GM19099 (cell line): ENCODE results near the gene TBCA.

Experiments
- POLR2A ChIP-seq: IDR thresholded peaks from 3 replicates; pipeline ENCODE4 v1.6.1; 2011; ENCODE audit warnings: low read depth; ENCODE audit not compliant: insufficient read length; ENCODE audit errors: extremely low read depth

Gene TBCA

GRCh38 chr5:77683171-77683732 is 92.9 kb downstream of the TBCA start:
- TF ChIP-seq POLR2A, result no peak

GRCh38 chr5:77670526-77670925 is 105.6 kb downstream of the TBCA start:
- TF ChIP-seq POLR2A, result no peak

DNA sequence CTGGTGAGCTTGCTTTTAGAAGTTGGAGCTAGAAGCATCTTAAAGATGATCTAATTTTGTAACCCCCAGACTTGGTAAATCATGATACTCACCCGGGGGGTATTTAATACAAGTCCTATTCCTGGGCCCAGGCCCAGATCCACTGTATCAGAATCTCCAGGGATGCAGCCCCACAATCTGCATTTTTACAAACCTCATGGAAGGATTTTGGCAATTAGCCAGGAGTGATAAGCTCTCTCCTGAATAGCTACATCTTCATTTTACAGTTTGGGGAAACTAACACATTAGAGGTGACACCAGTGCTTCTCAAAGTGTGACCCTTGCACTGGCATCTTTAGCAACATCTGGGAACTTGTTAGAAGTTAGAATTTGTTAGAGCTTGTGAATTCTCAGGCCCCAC is 106.5 kb downstream of the TBCA start:
- no peak for TF ChIP-seq POLR2A

- TF ChIP-seq POLR2A, result no peak
These were observed 112.9 kb downstream of the TBCA start for GRCh38 chr5:77663090-77663863.

- TF ChIP-seq POLR2A, result no peak
These were observed 113.5 kb downstream of the TBCA start for GRCh38 chr5:77662635-77663034.

- no peak for TF ChIP-seq POLR2A
These were observed 117.5 kb downstream of the TBCA start for GRCh38 chr5:77658662-77659061.

- TF ChIP-seq POLR2A, result no peak
These were observed 124.8 kb downstream of the TBCA start for GRCh38 chr5:77651343-77651742.

- TF ChIP-seq POLR2A, result no peak
These were observed 125.5 kb downstream of the TBCA start for GRCh38 chr5:77650686-77651085.

- TF ChIP-seq POLR2A, result no peak
These were observed 126.4 kb downstream of the TBCA start for GRCh38 chr5:77649776-77650175.

- no peak for TF ChIP-seq POLR2A
These were observed 130.0 kb downstream of the TBCA start for GRCh38 chr5:77645995-77646639.

DNA sequence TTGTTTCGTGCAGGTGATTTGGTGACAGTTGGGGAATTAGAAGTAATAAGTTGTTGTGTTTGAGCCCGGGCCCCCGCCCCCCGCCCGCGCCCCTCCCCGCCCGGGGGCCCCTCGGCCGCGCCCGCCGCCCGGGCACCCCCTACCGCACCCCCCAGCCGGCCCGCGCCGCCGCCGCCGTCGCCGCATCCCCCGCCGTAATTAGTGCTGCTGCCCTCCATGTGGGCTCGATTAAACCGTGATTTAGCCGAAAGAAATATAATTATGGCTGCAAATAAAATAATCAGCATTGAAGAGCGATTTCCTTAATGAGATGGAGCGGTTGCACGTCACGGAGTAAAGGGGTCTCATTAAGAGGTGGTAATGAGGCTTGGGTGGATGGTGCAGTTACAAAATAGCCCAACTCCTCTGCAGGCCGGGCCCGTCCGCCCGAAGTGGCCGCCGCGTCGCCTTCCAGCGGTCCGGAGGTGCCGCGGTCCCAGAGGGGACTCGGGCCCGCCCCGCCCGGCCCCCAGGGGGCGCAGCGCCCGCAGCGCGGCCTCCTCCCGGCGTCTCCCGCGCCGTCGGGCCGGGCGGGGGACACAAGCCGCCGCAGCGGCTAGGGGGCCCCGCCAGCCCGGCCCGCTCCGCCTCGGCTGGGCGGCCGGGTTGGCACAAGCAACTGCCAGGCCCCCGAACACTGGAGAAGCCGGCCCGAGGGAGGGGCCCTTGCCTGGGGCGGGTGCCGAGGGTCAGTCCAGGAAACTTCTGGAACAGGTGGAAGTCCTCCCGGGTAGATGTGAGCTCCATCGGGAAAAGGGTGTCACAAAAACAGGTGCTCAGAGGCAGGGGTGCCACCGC is 130.8 kb downstream of the TBCA start:
- TF ChIP-seq POLR2A, result no peak

- TF ChIP-seq POLR2A, result no peak
These were observed 131.6 kb downstream of the TBCA start for GRCh38 chr5:77644371-77645157.

DNA sequence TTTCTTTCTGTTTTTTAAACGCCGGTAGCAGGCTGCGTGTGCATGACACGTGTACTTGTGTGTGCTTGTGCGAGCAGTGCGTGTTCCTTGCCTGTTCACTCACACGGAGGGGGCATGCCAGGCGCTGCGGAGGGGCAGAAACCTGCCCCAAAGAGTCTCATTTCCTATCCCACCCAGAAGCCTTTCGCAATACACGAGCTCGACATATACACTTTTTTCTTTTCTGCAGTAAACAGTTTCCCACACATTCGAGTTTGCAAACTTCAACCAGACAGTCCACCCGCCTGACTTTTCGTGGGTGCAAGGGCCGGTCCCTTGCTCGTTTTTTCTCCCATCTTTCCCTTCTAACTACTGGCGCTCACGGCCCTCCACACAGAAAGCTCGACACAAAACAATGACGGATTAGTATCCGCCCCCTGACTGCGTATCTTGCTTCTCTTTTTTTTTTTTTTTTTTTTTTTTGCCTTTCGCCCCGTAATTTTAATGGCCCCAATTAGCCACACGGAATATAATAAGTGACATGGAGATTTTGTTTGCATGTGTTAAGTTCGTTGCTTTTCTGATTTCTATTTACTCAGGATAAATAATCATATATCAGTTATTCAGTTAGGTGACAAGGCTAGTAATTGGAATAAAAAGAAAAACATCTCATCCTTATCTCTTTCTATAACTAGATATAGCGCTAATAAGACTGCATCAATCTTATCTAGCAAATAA is 132.3 kb downstream of the TBCA start:
- TF ChIP-seq POLR2A, result no peak
